Stimulated activated CD8-positive, alpha-beta memory T cell treated with anti-CD3 and anti-CD28 coated beads, Interleukin-7, amount 100 ng/mL, for 48 hours (primary cell): ENCODE results near the gene FBXO47.
A peak's percentile ranks its signal among the peaks of the same experiment; 100 is the strongest.

Source experiments
- DNase-seq, 2 donors: peaks; one replicate each; pipeline ENCODE4 v3.0.0-alpha.2; 2020; ENCODE audit warnings: low read depth in 1 of 2; ENCODE audit errors: extremely low read depth in 1 of 2

The FBXO47 gene

DNA sequence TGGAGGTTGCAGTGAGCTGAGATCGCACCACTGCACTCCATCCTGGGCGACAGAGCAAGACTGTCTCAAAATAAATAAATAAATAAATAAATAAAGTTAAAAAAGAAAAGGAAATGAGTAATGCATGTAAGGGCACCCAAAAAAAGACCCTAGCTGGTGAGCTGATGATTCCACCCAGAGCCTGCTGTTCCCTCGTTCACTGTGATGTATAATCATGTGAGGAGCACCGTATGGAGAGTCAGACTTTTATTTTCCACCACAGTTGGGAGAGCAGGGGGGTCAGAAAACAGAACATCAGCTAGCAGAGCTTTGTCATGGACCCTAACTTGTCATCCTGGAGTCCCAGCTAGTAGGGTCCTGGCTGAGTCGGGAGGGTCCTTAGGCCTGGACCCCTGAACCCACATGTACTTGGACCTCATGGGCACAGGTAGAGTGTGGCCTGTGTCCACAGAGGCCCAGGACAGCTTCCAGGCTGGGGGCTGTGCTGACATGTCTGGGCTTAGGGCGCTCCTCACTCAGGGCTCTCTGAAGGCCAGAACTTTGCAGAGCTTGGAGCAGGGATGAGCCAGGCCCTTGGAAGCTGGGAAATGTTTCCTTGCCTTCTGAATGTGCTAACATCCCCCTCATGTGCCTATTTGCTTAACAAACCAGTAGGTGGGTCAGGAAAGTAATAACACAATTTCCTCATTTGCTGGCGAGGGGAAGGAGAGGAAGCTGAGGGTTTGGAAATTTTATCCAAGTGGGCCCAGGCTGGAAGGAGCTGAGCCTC is 60.6 kb downstream of the FBXO47 start:
- DNase-seq, result no peak

- DNase-seq, result no peak
Observed at GRCh38 chr17:38905375-38905774, 61.8 kb downstream of the FBXO47 start.

DNA sequence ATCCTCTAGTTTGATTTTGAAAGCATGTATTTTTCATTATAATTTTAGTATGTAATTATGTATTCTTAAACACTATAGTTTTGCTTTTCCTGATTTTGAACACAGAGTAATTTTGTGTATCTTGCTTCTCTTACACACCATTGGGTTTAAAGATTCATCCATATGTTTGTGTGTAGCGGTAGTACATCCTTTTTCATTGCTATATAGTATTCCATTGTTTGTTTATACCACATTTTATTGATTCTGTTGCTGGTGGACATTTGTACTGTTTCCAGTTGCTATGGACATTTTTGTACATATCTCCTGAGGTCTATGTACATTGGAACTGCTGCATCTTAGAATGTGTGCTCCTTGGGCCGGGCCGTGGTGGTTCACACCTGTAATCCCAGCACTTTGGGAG is 62.3 kb downstream of the FBXO47 start:
- DNase-seq, result no peak

- DNase-seq, result no peak
Observed at GRCh38 chr17:38903404-38903803, 63.8 kb downstream of the FBXO47 start.

DNA sequence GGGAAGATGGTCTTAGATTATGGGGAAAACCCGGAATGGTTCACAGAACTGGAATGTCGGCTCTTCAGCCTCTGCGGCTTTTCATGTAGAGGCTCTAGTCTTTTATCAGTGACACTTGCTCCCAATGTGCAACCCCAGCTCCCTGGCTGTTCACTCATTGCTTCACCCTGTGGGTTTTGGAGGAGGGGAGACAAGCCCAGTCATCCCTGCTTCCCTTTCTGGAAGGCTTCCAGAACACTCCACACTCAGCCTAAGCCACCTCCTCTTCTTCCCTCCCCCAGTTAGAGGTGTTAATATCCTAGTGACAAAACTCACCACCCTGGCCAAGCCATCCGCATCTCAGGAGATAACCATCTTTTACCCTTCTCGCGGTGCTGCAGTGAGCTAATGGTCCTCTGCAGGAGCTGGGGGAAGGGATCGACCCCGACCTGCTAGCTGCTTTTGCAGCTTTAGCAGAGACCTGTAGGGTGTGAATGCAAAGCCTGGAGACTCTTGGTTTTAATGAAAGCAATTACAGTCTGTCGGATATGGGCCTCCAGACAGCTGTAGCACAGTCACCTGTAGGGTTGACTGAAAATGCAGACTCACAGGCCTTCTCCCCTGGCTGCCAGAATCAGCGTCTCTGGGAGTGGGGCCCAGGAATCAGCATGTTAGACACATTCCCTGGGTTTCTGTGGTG is 66.1 kb downstream of the FBXO47 start:
- no peak for DNase-seq

- no peak for DNase-seq
Observed at GRCh38 chr17:38899421-38899820, 67.8 kb downstream of the FBXO47 start.

- DNase-seq, result peak; percentile 79 to 93
Observed at GRCh38 chr17:38898812-38899348, 68.3 kb downstream of the FBXO47 start.

DNA sequence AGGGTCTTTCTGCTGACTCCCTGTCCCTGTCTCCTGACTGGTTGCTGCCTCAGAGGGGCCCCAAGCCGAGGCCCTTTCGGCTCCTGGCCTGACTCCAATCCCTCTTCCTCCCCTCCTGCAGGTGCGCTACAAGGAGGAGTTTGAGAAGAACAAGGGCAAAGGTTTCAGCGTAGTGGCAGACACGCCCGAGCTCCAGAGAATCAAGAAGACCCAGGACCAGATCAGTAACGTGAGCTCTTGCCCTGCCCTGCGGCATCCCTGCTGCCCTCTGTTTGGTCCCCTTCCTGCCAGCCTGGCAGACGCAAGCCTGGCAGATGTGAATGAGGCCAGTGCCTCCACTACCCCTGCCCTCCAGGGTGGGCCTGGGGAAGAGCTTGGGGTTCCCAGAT is 68.9 kb downstream of the FBXO47 start:
- no peak for DNase-seq

GRCh38 chr17:38897671-38898290 is 69.4 kb downstream of the FBXO47 start:
- no peak for DNase-seq

DNA sequence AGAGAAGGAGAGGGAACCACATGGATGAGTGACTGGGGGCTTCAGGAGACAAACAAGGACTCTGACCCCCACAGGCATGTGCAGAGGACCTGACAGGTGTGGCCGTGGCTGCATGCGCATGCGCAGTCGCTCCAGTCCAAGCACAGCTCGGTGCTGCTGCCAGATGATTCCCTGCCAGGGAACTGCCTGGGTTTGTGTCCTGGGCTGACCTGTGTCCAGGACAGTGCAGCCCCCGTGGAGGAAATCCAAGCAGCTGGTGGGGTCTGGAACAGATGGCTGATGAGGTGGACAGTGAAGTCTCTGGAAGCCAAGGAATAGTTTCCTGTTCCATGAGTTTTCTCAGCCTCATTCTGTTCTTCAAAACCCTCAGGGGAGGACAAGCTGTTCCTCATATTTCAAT is 70.0 kb downstream of the FBXO47 start:
- no peak for DNase-seq

DNA sequence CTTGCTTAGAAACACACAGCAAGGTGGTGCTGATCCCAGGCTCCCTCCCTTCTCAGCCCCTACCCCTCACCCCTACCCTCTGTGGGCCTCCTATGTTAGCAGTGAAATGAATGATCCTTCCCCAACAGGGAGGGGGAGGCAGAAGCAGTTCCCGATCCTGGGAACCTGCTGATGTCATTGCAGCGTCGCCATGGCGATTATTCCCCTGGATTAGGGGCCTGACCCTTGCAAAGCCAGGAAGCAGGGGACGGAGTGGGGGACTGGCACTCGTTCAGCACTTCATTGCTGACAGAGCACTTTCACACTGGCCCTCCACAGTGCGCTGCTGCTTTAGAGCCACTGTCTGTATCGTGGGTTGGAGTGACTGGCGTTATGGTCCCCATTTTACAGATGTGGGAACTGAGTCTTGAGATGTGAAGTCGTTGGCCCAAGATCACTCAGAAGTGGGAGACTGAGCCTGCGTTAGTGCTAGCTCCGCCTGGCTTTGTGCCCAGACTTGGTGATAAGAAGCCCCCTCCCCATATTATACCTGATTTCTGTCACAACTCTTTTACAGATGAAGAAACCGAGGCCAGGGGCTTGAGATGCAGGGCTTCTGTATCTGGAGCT is 70.8 kb downstream of the FBXO47 start:
- DNase-seq, result no peak

- no peak for DNase-seq
Observed at GRCh38 chr17:38894276-38894675, 72.9 kb downstream of the FBXO47 start.

DNA sequence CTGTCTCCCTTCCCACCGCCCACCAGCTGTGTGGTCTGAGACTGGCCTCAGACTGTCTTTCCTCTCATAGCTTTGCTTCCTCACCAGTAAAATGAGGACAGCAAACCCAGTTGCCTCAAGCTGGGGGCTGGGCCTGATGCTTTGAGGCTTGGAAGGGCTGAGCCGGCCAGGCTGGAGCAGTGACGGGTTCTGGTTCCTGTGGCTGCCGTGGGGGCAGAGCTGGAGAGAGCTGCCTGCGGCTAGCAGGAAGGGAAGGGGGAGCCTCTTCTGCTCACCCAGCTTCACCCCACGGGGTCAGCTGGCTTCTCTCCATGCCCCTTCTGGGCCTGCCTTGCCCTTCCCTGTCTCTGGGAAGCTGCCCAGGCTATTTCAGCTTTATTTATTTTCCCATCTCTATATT is 73.6 kb downstream of the FBXO47 start:
- DNase-seq, result peak in 1 of 2 donors; percentile 45

GRCh38 chr17:38893113-38893512 is 74.1 kb downstream of the FBXO47 start:
- no peak for DNase-seq

DNA sequence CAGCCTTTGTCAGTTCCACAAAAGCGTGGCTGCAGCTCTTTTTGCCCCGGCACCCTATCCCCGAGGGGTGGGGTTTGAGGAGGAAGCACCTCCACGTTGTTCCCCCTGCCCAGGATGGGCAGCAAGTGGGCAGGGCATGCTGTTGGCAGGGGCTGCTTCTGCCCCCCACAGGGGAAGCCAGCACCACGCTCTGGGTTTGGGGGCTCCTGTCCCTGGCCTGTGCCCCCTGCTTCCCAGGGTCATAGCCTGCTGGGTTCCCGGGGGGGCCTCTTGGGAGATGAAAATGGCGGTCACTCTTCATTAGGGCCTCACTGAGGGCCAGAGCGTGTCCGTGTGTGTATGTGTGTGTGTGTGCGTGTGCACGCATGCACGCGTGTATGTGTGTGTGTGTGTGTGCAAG is 74.6 kb downstream of the FBXO47 start:
- no peak for DNase-seq

DNA sequence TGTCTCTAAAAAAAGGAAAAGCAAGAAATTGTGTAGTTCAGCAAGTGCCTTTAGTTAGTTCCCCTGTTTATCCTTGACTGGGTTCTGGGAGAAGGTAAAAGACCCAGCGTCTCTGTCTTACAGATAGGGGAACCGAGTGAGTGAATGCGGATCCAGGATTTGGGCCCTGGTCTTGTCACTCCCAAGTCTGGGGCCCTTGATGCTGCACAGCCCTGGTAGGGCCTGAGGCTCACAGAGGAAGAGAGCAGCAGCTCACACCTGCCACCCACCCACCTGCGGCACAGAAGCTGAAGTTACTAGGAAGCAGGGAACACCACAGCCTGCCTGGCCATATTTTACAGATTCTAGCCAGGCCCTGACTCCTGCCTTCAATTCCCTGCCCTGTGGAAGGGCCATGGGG is 75.1 kb downstream of the FBXO47 start:
- no peak for DNase-seq

GRCh38 chr17:38891441-38891840 is 75.8 kb downstream of the FBXO47 start:
- no peak for DNase-seq

- DNase-seq, result no peak
Observed at GRCh38 chr17:38890410-38890746, 76.8 kb downstream of the FBXO47 start.

- DNase-seq, result no peak
Observed at GRCh38 chr17:38889745-38890409, 77.3 kb downstream of the FBXO47 start.

DNA sequence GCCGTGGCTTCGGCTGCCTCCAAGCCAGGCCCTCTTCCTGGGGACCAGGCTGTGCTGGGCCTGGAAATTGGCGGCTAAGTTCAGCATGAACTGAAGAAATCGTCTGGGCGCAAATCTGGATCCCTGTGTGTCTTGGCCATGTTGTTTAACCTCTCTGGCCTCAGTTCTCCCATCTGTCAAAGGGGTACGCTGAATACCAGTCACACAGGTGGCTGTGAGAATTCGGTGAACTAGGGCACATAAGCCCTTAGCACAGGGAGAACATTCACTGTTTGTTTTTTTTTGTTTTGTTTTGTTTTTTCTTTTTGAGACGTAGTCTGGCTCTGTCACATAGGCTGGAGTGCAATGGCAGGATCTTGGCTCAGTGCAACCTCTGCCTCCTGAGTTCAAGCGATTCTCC is 78.4 kb downstream of the FBXO47 start:
- no peak for DNase-seq

DNA sequence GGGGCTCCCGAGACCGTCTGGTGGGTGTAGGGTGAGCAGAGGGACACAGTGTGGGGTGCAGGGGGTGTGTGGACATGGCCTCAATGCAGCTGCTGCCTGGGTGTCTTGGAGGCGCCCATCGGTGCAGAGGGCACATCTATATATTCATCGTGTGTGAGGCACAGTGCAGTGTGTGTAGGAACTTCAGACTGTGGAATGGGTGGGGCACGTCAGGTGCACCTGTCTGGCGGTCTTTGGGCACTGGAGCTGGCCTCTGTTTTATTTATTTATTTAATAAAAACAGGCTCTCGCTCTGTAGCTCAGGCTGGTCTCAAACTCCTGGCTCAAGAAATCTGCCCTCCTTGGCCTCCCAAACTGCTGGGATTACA is 80.6 kb downstream of the FBXO47 start:
- no peak for DNase-seq
